ENCODE measurements around the gene EOLA2. TPM values are rescaled to one million over a fixed set of nuclear protein-coding genes. Genes with fewer than 3 reads are reported as not detected.
"Not testable (repeated sequence)": the region's sequence is repeated elsewhere in the genome, so short reads cannot be mapped to it uniquely, and the experiment has no call there.

EOLA2 gene
- total RNA-seq, 1 experiment from 2014 or later: 41.2 TPM

DNA sequence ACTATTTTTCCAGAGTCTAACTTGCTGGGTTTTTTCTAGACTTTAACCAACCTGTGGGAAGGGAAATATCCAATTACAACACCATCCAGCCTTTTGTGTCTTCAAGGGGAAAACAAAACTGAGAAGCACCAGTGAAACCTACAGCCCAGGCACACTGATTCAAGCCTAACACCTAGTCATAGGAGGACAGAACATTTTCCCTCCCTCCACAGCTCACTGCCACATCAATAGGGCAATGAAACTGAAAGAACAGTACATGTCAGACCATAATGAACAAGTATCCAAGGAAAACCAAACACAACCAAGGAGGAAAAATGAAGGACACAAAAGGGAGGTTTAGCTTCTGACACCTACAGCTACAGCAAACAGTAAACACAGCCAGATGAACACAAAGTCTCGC is 39.7 kb downstream of the EOLA2 start:
- Mint-ChIP-seq H3K27me3 (ENCODE audit: low read depth) (peaks cover 3% of the 10 kb centered on the region), H3K27ac (no peak overlapping the region), H3K36me3 (peaks cover 6% of the 10 kb centered on the region), H3K9me3 (peaks cover 8% of the 10 kb centered on the region), H3K4me1 (peaks cover 15% of the 10 kb centered on the region), H3K4me3 (no peak overlapping the region)
- CTCF ChIA-PET: no interaction called here
- DNase-seq (ENCODE audit: low spot score) (no peak), ATAC-seq (no peak)
- TF ChIP-seq ESRRA (CRISPR knock-in tag; IDR thresholded peaks at IDR 0.05; ENCODE audit: borderline replicate concordance) (no peak), CREB1 (CRISPR knock-in tag; IDR thresholded peaks at IDR 0.05) (no peak), NFATC4 (CRISPR knock-in tag; IDR thresholded peaks at IDR 0.05) (no peak), SMAD4 (CRISPR knock-in tag; IDR thresholded peaks at IDR 0.05) (no peak), TEAD4 (CRISPR knock-in tag; IDR thresholded peaks at IDR 0.05) (no peak), TEAD1 (CRISPR knock-in tag; IDR thresholded peaks at IDR 0.05) (no peak), NR3C1 (CRISPR knock-in tag; conservative IDR thresholded peaks at IDR 0.05; ENCODE audit: low read depth) (no peak), CBFB (CRISPR knock-in tag; IDR thresholded peaks at IDR 0.05; ENCODE audit: low read depth) (no peak), NR1H2 (CRISPR knock-in tag; IDR thresholded peaks at IDR 0.05) (no peak), NR2C2 (CRISPR knock-in tag; IDR thresholded peaks at IDR 0.05) (no peak), FOXJ3 (CRISPR knock-in tag; IDR thresholded peaks at IDR 0.05; ENCODE audit: borderline replicate concordance) (no peak), MXD4 (CRISPR knock-in tag; IDR thresholded peaks at IDR 0.05; ENCODE audit: borderline replicate concordance) (no peak)
- TF ChIP-seq, protein P1, sequence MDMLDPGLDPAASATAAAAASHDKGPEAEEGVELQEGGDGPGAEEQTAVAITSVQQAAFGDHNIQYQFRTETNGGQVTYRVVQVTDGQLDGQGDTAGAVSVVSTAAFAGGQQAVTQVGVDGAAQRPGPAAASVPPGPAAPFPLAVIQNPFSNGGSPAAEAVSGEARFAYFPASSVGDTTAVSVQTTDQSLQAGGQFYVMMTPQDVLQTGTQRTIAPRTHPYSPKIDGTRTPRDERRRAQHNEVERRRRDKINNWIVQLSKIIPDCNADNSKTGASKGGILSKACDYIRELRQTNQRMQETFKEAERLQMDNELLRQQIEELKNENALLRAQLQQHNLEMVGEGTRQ (CRISPR knock-in tag; IDR thresholded peaks at IDR 0.05): no peak
- TF ChIP-seq, protein P2, sequence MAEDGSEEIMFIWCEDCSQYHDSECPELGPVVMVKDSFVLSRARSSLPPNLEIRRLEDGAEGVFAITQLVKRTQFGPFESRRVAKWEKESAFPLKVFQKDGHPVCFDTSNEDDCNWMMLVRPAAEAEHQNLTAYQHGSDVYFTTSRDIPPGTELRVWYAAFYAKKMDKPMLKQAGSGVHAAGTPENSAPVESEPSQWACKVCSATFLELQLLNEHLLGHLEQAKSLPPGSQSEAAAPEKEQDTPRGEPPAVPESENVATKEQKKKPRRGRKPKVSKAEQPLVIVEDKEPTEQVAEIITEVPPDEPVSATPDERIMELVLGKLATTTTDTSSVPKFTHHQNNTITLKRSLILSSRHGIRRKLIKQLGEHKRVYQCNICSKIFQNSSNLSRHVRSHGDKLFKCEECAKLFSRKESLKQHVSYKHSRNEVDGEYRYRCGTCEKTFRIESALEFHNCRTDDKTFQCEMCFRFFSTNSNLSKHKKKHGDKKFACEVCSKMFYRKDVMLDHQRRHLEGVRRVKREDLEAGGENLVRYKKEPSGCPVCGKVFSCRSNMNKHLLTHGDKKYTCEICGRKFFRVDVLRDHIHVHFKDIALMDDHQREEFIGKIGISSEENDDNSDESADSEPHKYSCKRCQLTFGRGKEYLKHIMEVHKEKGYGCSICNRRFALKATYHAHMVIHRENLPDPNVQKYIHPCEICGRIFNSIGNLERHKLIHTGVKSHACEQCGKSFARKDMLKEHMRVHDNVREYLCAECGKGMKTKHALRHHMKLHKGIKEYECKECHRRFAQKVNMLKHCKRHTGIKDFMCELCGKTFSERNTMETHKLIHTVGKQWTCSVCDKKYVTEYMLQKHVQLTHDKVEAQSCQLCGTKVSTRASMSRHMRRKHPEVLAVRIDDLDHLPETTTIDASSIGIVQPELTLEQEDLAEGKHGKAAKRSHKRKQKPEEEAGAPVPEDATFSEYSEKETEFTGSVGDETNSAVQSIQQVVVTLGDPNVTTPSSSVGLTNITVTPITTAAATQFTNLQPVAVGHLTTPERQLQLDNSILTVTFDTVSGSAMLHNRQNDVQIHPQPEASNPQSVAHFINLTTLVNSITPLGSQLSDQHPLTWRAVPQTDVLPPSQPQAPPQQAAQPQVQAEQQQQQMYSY (CRISPR knock-in tag; IDR thresholded peaks at IDR 0.05): no peak
- TF ChIP-seq, protein P3, sequence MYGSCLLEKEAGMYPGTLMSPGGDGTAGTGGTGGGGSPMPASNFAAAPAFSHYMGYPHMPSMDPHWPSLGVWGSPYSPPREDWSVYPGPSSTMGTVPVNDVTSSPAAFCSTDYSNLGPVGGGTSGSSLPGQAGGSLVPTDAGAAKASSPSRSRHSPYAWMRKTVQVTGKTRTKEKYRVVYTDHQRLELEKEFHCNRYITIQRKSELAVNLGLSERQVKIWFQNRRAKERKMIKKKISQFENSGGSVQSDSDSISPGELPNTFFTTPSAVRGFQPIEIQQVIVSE (CRISPR knock-in tag; IDR thresholded peaks at IDR 0.05; ENCODE audit: borderline replicate concordance): no peak
- TF ChIP-seq, protein P4, sequence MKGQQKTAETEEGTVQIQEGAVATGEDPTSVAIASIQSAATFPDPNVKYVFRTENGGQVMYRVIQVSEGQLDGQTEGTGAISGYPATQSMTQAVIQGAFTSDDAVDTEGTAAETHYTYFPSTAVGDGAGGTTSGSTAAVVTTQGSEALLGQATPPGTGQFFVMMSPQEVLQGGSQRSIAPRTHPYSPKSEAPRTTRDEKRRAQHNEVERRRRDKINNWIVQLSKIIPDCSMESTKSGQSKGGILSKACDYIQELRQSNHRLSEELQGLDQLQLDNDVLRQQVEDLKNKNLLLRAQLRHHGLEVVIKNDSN (CRISPR knock-in tag; IDR thresholded peaks at IDR 0.05): no peak
- TF ChIP-seq, protein P5, sequence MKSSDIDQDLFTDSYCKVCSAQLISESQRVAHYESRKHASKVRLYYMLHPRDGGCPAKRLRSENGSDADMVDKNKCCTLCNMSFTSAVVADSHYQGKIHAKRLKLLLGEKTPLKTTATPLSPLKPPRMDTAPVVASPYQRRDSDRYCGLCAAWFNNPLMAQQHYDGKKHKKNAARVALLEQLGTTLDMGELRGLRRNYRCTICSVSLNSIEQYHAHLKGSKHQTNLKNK (CRISPR knock-in tag; IDR thresholded peaks at IDR 0.05): no peak
- TF ChIP-seq, protein P6, sequence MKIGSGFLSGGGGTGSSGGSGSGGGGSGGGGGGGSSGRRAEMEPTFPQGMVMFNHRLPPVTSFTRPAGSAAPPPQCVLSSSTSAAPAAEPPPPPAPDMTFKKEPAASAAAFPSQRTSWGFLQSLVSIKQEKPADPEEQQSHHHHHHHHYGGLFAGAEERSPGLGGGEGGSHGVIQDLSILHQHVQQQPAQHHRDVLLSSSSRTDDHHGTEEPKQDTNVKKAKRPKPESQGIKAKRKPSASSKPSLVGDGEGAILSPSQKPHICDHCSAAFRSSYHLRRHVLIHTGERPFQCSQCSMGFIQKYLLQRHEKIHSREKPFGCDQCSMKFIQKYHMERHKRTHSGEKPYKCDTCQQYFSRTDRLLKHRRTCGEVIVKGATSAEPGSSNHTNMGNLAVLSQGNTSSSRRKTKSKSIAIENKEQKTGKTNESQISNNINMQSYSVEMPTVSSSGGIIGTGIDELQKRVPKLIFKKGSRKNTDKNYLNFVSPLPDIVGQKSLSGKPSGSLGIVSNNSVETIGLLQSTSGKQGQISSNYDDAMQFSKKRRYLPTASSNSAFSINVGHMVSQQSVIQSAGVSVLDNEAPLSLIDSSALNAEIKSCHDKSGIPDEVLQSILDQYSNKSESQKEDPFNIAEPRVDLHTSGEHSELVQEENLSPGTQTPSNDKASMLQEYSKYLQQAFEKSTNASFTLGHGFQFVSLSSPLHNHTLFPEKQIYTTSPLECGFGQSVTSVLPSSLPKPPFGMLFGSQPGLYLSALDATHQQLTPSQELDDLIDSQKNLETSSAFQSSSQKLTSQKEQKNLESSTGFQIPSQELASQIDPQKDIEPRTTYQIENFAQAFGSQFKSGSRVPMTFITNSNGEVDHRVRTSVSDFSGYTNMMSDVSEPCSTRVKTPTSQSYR (CRISPR knock-in tag; IDR thresholded peaks at IDR 0.05): no peak
- POLR2A ChIA-PET: no interaction called here

DNA sequence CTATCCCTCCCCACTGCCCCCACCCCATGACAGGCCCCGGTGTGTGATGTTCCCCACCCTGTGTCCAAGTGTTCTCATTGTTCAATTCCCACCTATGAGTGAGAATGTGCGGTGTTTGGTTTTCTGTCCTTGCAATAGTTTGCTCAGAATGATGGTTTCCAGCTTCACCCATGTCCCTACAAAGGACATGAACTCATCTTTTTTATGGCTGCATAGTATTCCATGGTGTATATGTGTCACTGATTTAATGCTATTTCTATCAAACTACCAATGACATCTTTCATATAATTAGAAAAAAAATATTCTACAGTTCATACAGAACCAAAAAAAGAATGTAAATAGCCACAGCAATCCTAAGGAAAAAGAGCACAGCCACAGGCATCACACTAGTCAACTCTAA is 47.5 kb downstream of the EOLA2 start:
- H3K4me1 Mint-ChIP-seq; H3K36me3 Mint-ChIP-seq; H3K4me3 Mint-ChIP-seq; H3K27me3 Mint-ChIP-seq (ENCODE audit: low read depth); CTCF ChIA-PET; DNase-seq (ENCODE audit: low spot score); POLR2A ChIA-PET; ATAC-seq; H3K27ac Mint-ChIP-seq; H3K9me3 Mint-ChIP-seq: not testable (repeated sequence)

Other genes starting within 250 kb of the EOLA2 start
- not detected in 3 replicates for gene MAGEA11, start 226.4 kb downstream of the EOLA2 start, total RNA-seq (2021)
- gene HSFX1, start 164.4 kb downstream of the EOLA2 start, total RNA-seq (2021): 0.48 to 0.85 TPM (median 0.66 TPM) in 3 replicates
- not detected in 3 replicates for gene MAGEA9, start 156.6 kb downstream of the EOLA2 start, total RNA-seq (2021)
- gene MAGEA8, start 57.3 kb downstream of the EOLA2 start, total RNA-seq (2021): not detected in 3 replicates
- not detected in 3 replicates for gene HSFX4, start 8.9 kb downstream of the EOLA2 start, total RNA-seq (2021)

All from WTC11 (cell line).